Epidermal melanocyte (primary cell): ENCODE results near the gene PSD4.
A peak's percentile ranks its signal among the peaks of the same experiment; 100 is the strongest.

Source experiments
- DNase-seq: peaks from one replicate; pipeline ENCODE4 v3.0.0; 2011; ENCODE audit warnings: low spot score; ENCODE audit not compliant: insufficient read length

PSD4 gene

DNA sequence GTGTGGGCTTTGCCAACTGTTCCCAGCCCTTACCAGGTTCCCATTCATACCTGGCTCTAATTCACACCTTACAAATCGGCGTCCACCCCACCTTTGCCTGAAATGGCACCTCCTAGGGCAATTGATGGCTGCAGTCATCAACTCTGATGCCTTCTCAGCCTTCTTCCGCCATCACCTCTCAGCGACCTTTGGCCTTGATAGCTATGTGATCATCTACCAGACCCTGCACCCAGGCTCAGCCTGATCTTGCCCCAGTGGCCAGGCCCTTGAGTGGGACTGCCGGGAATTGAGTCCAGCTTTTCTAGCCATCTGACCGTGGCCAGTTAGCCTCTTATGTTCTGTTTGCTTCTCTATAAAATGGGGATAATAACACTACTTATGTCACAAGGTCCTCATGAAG, 32.5 kb downstream of the PSD4 start:
- DNase-seq: no peak

DNA sequence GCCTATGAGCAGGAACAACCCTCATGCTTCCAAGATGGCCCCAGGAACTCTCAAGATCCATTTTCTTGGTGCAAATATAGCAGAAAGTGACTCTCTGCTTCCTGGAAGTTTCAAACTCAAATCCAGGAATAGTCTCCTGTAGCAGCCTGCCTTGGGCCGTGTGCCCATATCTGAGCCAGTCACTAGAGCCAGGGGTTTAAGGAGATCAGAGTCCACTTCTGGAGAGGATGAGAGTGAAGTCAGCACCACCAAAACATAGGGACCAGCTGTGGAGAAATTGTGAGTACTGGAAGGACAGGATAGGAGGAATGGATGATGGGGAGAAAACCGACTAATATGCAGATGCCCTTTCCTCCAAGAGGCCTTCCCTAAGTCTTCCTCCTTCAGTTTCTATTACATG, 33.2 kb downstream of the PSD4 start:
- no peak for DNase-seq

DNA sequence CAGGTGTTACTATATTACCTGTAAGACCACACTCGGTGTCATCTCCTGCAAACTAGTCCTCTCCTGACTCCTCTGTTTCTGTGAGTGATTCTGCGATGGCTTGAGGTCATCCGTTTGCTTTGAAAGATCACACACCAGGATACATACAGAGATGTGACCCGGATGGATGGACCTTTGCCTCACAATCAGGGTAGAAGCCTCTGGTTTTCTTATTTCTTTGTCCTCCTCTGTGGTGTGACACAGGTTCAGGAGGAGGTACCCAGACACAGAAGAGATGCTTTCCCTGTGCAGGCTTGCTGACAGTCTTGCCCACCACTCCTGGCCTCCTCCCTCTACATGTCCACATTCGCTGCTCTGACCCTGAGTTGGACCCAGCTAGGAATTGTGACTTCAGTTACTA, 34.6 kb downstream of the PSD4 start:
- no peak for DNase-seq

DNA sequence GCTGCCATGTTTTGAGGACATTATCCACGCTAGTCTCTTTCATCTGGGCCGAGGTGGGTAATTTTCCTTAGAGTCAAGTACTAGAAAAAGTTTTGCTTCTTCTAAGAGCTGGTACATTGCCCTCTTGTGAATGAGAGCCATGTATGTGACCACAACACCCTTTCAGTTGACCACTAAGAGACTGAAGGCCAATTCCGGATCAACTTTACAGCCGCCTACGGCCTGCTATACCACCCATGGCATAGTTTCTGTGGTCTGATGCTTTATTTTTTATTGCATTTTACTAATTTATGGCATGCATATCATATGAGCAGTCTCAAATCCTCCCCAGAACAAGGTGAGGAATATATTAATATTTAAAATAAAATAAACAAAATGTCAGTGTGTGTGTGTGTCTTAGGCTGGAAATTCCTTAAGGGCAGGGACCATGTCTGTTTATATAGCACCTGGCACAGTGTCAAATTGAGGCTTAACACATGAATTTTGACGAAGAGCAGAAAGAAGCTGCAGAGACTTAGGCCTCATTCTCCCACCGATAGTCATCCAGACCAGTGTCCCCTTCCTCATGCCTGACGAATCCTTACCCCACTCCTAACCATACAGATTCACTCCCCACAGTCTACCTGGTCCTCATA, 35.4 kb downstream of the PSD4 start:
- no peak for DNase-seq

DNA sequence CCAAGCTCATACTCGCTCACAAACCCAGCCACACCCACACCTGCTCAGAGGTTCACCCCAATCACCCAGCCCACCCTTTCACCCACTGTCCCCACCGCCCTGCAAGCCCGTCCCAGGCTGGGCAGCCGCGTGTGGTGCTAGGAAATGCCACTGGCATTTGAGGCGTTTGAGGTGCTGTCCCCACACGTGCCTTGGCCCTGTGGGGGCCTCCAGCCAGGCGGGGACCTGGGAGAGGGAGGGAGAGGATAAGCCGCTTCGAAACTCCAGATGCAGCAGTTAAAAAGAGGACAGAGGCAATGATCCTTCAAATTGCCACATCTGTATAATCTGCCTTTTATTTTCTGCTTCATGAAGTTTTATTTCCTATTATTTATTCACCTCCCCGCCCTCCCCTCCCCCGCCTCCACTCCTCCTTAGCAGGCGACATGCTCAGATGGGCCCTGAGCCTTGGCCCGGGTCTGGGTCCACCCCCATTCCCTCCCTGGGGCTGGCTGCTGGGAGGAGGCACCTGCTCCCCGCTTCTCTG, 35.9 kb downstream of the PSD4 start:
- no peak for DNase-seq

DNA sequence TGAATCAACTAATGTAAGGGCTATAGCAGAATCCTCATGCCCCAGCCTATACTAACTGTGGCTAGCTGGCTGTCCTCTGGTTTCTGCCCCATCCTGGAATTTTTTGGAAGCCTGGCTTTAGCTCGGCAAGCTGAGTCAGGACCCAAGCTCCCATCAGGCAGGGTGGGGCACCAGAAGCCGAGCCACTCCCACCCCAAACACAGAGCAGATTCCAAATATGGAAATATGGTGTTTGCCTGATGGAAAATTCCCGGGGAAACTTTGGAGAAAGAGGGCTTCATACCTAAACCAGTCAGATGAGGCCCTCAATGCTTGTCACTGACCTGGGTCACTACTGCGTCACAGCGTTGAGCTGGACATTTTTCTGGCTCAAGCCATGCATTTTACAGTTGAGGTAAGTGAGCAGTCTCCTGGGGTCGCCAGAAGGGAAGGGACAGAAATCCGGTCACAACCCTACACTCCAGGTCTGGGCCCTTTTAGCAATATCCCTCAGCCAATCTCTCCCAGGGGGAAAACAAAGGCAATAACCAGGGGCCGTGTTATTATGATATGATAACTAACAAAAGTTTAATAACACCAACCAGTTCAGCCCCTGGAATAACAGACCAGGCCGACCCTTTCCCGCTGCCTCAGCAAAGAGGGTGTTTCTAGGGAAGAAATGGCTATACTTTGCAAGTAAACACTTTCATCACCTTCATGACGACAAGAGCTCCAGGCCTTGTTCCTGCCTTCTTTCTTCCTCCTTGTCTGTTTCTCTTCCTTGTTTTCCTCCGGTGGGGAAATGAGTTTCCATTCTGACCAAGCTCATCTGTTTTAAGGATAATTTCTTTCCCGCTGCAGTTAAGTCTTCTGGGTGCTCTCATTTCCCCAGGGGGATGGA, 37.7 kb downstream of the PSD4 start:
- peak; percentile 33 for DNase-seq

DNA sequence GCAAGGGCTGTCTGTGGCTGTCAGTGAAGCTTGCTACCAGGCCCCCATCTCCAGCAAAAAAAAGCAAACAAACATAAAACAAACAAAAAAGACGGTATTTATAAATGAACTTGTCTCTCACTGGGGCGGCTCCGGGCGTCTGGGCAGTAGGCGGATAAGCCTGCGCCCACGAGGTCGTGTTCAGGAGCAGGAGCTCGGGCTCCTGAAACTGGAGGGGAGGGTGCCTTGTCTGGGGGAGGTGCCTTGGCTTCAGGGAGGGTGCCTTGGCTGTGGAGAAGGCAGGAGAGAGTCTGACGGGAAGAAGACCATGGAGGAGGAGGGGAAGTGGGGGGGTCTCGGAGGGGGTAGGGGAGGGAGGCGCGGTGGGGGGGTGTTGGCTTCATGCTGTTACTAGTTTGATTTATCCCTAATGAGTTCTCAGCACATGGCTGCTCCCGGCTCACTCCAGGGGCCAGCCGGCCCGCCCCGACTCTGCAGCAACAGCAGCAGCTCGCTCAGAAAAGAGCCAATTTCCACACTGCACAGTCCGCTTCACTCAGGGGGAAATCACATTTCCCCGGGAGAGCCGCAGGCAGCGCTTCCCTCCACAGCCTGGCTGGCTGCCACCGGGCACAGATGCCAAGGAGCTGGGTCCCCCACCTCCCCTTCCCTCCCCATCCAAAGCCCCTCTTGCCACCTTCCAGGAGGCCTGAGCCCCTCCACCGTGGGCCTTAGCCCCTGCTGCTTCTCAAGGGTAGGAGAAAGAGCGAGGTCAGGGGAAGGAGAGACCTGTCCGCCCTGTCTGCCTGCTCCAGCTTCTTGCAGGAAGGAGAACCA, 38.7 kb downstream of the PSD4 start:
- no peak for DNase-seq

DNA sequence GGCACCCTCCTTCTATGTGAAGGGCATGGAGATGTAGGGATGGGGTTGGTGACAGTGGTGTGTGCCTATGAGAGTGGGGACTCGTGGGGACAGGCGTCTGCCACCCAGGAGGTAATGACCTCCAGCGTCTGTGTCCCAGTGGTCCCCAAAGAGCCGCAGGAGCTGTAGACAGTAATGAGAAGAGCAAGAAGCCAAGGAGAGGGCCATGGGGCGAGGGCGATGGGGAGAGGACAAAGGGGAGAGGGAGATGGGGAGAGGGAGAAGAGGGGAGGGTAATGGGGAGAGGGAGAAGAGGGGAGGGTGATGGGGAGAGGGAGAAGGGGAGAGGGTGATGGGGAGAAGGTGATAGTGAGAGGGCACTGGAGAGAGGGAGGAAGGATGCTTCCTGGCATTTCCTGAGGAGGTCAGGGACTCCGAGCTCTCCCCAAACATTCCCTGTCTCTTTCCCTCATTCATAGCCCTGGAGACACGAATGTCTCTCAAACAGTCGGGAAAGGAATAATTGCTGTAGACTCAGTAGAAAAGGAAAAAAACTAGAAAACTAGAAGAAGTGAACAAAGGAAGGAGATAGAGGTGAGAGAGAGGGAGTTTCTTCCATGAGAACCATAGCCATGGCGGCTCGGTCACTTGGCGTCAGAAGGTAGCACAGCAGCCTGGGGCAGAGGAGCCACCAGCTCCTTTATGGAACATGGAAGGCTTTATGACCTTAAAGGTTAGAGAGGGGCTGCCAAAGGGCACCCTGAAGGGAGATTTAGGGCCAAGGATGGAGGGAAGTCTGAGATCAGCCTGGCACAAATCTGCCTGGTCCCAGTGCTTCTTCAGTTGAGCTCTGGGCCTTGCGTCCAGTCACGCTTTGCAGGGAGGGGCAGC, 39.5 kb downstream of the PSD4 start:
- no peak for DNase-seq

DNA sequence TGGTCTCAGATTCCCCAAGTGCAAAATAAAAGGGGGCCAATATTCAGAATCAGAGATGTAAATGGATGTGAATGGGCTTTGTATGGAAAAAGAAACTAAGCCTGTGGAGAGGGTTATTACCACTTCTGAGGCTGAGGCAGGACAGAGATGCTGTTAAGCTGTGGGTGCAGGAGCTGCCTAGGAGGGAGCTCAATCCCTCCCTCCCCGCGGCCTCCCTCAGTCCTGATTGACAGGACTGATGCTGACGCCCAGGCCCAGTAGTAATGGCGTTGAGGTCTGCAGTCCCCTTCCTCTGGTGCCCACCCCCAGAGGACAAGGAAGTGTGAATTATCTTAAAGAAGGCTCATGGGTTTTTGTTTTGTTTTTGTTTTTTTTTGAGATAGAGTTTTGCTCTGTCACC, 40.4 kb downstream of the PSD4 start:
- no peak for DNase-seq

DNA sequence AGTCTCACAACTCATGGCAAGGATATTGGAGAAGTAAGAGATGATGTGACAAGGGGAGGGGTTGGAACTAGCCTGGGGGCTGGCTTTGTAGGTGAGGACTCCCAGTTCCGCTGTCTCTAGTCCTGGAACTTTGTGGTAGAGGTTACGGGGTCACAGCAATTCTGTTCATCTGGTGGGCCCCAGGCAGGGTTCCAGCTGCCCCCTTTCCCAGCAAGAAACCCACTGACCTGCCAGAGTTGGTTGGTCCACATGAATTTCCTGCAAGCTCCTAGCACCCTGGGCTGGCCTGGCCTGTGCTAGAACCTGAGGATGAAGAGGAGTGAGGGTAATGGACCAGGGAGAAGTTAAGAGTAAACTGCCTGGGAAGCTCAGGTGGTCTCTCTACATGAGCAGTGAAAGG, 41.3 kb downstream of the PSD4 start:
- DNase-seq: no peak

DNA sequence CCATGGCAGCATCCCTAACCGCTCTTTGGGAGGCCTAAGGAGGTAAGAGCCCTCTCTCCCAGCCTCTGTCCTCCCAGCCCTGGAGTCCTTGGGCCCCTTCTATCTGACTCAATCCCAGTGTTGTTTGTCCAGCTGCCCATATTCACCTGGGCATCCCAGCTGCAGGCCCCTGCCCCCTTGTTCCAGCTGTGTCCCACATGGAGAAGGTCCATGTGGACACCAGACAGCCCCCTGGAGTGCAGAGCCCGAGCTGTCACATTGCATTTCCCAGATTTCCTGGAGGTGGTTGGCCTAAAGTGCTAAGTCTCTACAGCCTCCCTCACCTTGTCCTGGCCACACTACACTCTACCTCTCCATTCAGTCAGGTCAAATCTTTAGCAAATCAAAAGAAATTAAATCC, 42.5 kb downstream of the PSD4 start:
- no peak for DNase-seq

DNA sequence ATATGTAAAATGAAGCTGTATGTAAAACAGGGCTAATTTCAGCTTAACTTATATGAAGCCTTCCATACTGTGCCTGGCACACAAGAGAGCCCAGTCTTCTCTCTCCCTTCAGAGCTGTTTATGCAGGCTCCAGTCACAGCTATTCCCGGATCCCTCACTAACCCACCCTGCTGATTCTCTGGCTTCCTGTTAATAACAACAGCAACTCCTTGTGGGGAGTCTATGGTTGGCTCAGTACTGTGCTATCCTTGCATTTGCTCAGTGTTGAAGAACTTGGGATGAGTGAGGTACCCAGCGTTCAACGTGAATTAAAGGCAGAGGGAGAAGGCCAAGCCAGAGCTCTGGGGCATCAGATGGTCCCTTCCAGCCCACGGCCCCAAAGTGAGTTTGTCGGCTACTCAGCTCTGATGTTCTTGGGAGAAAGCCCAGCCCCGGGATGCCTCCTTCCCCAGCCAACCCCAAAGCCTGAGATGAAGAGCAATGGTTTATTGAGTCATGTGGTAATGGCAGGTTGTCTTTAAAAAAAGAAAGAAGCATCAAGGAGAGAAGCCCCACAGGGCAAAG, 43.2 kb downstream of the PSD4 start:
- no peak for DNase-seq

DNA sequence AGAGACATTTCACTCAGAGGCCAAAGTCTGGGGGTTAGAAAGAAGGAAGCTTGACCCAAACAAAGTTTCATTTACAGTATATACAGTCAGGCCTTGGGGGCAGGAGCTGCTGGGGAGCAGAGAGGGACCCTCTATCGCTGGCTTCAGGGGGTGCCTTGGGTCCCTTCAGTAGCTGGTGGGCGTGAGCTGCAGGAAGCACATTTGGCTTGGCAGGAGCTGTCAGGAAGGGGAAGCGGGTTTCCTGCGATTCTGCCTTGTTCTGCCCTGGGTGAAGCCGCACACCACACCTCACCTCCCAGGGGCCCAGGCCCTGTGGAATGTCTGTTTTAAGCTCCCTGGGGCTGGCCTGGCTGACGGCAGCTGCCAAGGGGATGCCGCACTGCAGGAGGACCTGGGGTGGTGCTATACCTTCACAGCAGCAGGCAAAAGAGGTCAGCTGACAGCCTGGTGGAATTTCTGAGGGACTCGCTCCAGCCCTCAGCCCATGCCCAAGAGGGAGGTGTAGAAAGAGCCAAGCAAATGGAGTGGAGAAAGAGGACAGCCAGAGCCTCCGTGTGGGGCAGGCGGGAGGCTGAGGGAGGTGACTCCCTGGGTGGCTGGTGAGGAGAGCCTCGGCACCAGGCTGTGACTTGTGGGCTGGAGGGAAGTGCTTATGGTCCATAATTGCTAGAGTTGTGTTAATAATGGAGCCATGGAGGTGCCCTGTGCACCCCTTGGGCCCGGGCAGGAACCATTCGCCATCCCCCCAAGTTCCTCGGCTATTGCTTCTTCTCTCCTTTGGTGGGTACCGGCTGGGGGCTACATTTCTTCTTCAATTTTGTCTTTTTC, 43.9 kb downstream of the PSD4 start:
- no peak for DNase-seq

DNA sequence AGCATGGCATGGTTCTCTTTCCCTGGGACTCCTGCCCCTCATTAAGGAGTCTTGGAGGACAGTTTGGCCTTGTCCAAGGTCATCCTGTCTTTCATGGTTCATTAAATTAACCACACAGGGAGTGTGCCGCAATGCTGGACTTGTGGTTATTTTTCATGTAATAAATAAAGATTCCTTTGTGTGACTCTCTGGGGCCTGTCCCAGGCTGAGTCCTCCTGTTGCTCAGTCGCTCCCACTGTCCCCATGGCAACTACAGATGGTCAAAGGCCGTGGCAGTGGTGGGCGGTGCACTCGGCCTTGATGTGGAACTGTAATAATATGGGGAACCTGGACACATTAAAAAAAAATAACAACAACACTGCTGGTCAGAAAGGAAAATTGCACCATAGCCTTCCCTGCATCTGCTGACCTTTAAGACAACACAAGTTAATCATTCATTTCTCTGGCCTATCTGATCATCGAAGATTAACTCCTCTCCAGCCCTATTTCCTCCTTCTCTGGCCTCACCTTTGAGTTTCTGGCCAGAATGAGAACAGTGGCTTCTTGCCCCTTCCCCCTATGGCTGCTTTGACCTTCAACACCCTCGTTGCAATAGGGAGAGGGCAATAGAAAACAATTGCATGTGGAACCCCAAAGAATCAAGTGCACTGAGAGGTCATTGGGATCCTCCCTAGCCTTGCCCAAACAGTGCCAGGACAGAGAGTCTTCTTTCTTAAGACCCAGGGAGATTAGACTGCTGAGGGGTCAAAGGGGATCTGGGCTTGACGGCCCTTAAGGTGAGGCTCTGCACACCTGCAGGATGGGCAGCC, 44.7 kb downstream of the PSD4 start:
- DNase-seq: peak; percentile 66

DNA sequence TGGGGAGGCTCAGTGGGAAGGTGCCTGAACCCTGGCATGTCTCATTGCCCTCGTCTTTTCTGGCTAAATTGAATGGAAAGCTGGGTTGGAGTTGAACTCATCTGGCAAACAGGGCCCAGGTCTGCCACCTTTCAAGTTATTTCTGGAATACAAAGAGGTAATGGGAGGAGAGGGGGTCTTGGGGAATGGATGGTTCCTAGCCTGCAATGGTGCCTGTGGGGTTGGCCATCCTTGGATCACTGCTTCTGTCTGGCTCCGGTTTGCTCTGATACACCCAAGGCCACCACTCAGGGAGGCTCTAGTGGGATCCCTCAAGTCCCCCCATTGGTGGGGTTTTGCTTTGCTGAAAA, 45.3 kb downstream of the PSD4 start:
- no peak for DNase-seq

DNA sequence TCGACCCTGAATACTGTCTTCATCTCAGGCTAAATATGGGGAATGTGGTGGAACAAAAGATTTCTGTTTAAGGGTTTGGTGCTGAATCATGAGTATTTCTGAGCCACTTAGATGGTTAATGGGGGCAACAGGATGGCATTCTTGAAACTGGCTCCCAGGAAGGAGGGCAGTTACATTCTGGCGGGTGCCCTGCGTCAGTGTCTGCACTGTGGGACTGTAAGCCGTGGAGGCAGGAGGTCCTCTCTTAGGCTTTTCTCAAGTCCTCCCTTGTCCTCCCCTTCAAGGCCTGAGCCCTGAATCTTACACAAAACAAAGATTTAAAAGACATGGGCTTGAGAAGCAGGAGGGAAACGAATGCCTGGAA, 45.7 kb downstream of the PSD4 start:
- DNase-seq: no peak

DNA sequence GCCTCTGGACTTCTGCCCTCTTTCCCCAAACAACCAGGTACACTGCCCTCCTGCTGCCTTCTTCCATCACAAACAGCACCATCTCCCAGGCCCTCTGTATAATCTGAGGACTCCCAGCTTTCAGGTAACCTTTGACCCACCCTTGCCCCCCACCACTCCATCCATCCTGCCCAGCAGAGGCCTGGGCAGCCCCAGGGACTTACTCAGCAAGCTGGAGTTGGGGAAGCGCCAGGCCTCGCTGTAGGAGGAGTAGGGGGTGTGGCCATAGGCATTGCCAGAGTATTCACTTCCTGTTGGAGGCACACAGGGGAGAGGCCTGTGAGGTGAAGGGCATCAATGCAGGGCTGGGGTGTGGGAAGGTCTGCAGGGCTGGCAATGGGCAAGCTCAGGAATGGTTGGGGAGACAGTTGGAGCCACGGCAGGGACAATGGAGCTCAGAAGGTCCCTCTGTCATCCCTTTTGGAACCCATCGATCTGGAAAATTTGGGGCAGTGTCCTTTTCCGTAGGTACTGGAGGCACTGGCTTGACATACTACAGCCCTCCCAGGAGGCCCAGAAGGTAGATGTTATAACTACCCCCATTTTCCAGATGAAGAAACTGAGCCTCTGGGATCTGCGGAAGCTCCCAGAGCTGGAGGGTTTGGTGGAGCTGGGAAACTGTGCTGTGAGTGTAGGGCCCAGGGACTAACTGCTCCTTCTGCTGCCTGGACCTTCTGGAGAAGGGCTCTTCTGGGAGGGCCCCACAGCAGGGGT, 46.3 kb downstream of the PSD4 start:
- DNase-seq: no peak

DNA sequence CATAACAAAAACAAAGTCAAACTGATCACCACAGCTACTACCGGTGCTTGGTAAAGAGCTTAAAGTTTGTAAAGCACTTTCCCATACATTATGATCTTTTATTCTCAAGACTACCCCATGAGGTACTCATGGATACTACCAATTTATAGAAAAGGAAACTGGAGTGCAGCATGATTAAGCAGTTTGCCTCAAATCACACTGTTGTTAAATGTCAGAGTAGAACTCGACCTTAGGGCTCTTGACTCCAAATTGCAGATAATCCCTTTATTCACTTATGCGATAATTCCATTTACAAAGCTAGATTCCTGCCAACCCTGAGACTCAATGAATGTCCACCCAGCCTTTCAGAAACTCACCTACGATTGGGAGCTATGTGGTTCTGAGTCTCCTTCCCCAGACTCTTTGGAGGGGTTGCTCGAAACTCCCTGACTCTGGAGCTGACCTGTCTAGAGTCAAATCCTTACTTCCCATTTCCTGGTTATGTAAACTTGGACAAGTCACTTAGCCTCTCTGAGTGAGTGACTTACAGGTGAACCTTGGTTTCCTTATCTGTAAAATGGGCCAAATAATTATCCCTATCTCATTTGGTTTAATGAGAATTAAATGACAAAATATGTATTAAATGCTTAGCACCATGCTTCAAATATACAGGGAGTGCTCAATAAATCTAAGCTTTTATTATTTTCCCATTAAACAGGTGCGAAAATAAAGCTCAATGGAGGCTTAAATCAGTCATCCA, 47.4 kb downstream of the PSD4 start:
- no peak for DNase-seq
